ENCODE data around the gene POLK. TPM values are rescaled to one million over a fixed set of nuclear protein-coding genes. Genes with fewer than 3 reads are reported as not detected.

The POLK gene
- total and polyA plus RNA-seq, 4 donors, result 6.6 to 68.6 (median 18.5) TPM

GRCh38 chr5:75616971-75617621, 105.4 kb downstream of the POLK start:
- Histone ChIP-seq H3K27me3 (ENCODE audit: control insufficient read depth in 3 of 3, insufficient read depth in 3 of 3, low read length in 2 of 3) (no peaks in the 10 kb centered on the region), H3K4me1 (ENCODE audit: control insufficient read depth in 5 of 5, insufficient read depth in 5 of 5, low read length in 5 of 5) (peaks cover 0 to 46% (median 11%) of the 10 kb centered on the region in 5 donors), H3K27ac (ENCODE audit: low read depth in 1 of 2, low read length in 1 of 2) (peak overlapping the region in 1 of 2 donors; percentile 51), H3K9me3 (ENCODE audit: control insufficient read depth in 4 of 4, insufficient read depth in 3 of 4, low read length in 3 of 4) (no peaks in the 10 kb centered on the region), H3K4me3 (no peak overlapping the region), H3K9ac (ENCODE audit: insufficient read depth in 1 of 2, low read length in 2 of 2) (peak overlapping the region in 1 of 2 donors; percentile 69), H3K36me3 (ENCODE audit: control insufficient read depth in 4 of 4, insufficient read depth in 4 of 4, low read length in 4 of 4) (no peaks in the 10 kb centered on the region)
- TF ChIP-seq CTCF (IDR thresholded peaks at IDR 0.05; ENCODE audit: control extremely low read depth, extremely low read depth), result no peak
- peak; percentile 39 for ATAC-seq (ENCODE audit: insufficient read depth, low FRiP score)
- DNase-seq, result peak; percentile 53 to 78 (median 74)
- 63 to 80% methylated on average over 7 of the region's 7 CpGs for WGBS, 2 donors

GRCh38 chr5:75617736-75618352, 106.2 kb downstream of the POLK start:
- H3K9ac ChIP-seq (ENCODE audit: insufficient read depth in 1 of 2, low read length in 2 of 2), result no peak overlapping the region
- no peak for TF ChIP-seq CTCF (IDR thresholded peaks at IDR 0.05; ENCODE audit: control extremely low read depth, extremely low read depth)
- H3K4me1 ChIP-seq (ENCODE audit: control insufficient read depth in 5 of 5, insufficient read depth in 5 of 5, low read length in 5 of 5), result peaks cover 0 to 39% (median 11%) of the 10 kb centered on the region in 5 donors
- H3K4me3 ChIP-seq, result no peak overlapping the region
- H3K27ac ChIP-seq (ENCODE audit: low read depth in 1 of 2, low read length in 1 of 2), result no peak overlapping the region
- no peaks in the 10 kb centered on the region for H3K9me3 ChIP-seq (ENCODE audit: control insufficient read depth in 4 of 4, insufficient read depth in 3 of 4, low read length in 3 of 4)
- no peaks in the 10 kb centered on the region for H3K27me3 ChIP-seq (ENCODE audit: control insufficient read depth in 3 of 3, insufficient read depth in 3 of 3, low read length in 2 of 3)
- no peaks in the 10 kb centered on the region for H3K36me3 ChIP-seq (ENCODE audit: control insufficient read depth in 4 of 4, insufficient read depth in 4 of 4, low read length in 4 of 4)
- DNase-seq, result peak; percentile 27 to 33 (median 29)
- ATAC-seq (ENCODE audit: insufficient read depth, low FRiP score), result no peak
- 76 to 89% methylated on average over 5 of the region's 5 CpGs for WGBS, 2 donors

GRCh38 chr5:75620184-75620959, 108.7 kb downstream of the POLK start:
- no peak overlapping the region for H3K27ac ChIP-seq (ENCODE audit: low read depth in 1 of 2, low read length in 1 of 2)
- no peak overlapping the region for H3K9ac ChIP-seq (ENCODE audit: insufficient read depth in 1 of 2, low read length in 2 of 2)
- no peaks in the 10 kb centered on the region for H3K27me3 ChIP-seq (ENCODE audit: control insufficient read depth in 3 of 3, insufficient read depth in 3 of 3, low read length in 2 of 3)
- no peak for TF ChIP-seq CTCF (IDR thresholded peaks at IDR 0.05; ENCODE audit: control extremely low read depth, extremely low read depth)
- ATAC-seq (ENCODE audit: insufficient read depth, low FRiP score), result no peak
- H3K4me3 ChIP-seq, result no peak overlapping the region
- DNase-seq, result no peak
- peaks cover 0 to 34% (median 11%) of the 10 kb centered on the region in 5 donors for H3K4me1 ChIP-seq (ENCODE audit: control insufficient read depth in 5 of 5, insufficient read depth in 5 of 5, low read length in 5 of 5)
- WGBS, 2 donors, result 57 to 66% methylated on average over 4 of the region's 4 CpGs
- H3K9me3 ChIP-seq (ENCODE audit: control insufficient read depth in 4 of 4, insufficient read depth in 3 of 4, low read length in 3 of 4), result no peaks in the 10 kb centered on the region
- H3K36me3 ChIP-seq (ENCODE audit: control insufficient read depth in 4 of 4, insufficient read depth in 4 of 4, low read length in 4 of 4), result no peaks in the 10 kb centered on the region

Data from lung (tissue), 12 donors.